ENCODE measurements around the gene MYH7B. TPM values are rescaled to one million over a fixed set of nuclear protein-coding genes. Genes with fewer than 3 reads are reported as not detected.

Gene MYH7B
- polyA plus RNA-seq, 1 experiment = 0.01 TPM

DNA sequence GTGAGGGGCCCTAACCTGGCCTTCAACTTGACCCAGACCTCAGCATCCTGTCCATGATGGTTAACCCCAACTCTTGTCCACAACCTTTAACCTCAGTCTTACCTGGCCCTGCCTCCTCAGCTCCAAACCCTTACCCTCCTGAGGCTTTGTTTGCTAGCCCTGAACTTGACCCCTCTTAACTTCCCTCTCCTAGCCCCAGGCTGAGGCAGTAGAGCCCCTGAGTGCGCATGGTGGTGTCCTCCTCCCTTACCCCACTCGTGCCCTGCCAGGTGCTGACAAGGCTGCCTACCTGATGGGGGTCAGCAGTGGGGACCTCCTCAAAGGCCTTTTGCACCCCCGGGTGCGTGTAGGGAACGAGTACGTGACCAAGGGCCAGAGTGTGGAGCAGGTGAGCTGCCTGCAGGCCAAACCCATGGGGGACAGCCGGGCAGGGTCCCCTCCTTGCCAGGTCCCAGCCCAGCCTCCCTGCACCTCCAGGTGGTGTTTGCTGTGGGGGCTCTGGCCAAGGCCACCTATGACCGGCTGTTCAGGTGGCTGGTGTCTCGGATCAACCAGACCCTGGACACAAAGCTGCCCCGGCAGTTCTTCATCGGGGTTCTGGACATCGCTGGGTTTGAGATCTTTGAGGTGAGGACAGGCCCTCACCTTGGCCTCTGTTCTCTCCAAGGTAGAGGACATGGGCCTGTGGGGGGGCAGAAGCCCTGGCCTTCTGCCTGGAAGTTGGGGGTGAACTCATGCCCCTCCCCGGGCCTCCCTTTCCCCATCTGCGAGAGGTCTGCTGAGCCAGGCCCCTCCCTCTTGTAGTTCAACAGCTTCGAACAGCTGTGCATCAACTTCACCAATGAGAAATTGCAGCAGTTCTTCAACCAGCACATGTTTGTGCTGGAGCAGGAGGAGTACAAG, 31.9 kb downstream of the MYH7B start:
- Histone ChIP-seq H3K4me3 (ENCODE audit: low read depth, low read length) (no peak overlapping the region), H3K36me3 (ENCODE audit: control insufficient read depth, insufficient read depth, low read length) (no peaks in the 10 kb centered on the region), H3K27me3 (ENCODE audit: control insufficient read depth, insufficient read depth, low read length) (peaks cover 6% of the 10 kb centered on the region)
- no peak for DNase-seq (ENCODE audit: low read depth)
- ChIA-PET POLR2A (no interaction called here), CTCF (interaction anchor here (0.6 to 2.7 kb wide), 7 partner anchors 9 to 115 kb away, joined by 3 to 14 read pairs (median 5); partner anchors contain the start of genes ACSS2 and GGT7)
- TF ChIP-seq, protein P1, sequence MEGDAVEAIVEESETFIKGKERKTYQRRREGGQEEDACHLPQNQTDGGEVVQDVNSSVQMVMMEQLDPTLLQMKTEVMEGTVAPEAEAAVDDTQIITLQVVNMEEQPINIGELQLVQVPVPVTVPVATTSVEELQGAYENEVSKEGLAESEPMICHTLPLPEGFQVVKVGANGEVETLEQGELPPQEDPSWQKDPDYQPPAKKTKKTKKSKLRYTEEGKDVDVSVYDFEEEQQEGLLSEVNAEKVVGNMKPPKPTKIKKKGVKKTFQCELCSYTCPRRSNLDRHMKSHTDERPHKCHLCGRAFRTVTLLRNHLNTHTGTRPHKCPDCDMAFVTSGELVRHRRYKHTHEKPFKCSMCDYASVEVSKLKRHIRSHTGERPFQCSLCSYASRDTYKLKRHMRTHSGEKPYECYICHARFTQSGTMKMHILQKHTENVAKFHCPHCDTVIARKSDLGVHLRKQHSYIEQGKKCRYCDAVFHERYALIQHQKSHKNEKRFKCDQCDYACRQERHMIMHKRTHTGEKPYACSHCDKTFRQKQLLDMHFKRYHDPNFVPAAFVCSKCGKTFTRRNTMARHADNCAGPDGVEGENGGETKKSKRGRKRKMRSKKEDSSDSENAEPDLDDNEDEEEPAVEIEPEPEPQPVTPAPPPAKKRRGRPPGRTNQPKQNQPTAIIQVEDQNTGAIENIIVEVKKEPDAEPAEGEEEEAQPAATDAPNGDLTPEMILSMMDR (IDR thresholded peaks at IDR 0.05; ENCODE audit: insufficient read depth, low read depth, low read length) = no peak

DNA sequence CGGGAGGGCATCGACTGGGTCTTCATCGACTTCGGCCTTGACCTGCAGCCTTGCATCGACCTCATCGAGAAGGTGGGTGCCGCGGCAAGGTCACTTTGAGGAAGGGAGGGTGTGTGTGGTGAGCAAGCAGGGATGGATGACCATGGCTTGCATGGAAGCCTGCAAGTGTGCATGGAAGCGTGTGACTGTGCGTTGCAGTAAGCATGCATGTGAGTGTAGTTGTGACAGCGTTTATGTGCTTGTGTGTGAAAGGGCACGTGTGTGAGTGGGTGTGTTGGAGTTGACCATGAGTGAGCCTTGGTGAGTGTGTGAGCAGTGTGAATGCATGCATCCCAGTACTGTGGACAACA, 32.5 kb downstream of the MYH7B start:
- CTCF ChIA-PET = interaction anchor here (1.0 to 1.4 kb wide), 4 partner anchors 10 to 115 kb away, joined by 5 to 7 read pairs (median 6); partner anchors contain the start of gene GGT7
- no peaks in the 10 kb centered on the region for H3K36me3 ChIP-seq (ENCODE audit: control insufficient read depth, insufficient read depth, low read length)
- TF ChIP-seq, protein P1 (IDR thresholded peaks at IDR 0.05; ENCODE audit: insufficient read depth, low read depth, low read length) = no peak
- no peak overlapping the region for H3K4me3 ChIP-seq (ENCODE audit: low read depth, low read length)
- DNase-seq (ENCODE audit: low read depth) = no peak
- H3K27me3 ChIP-seq (ENCODE audit: control insufficient read depth, insufficient read depth, low read length) = peaks cover 6% of the 10 kb centered on the region
- POLR2A ChIA-PET = no interaction called here

DNA sequence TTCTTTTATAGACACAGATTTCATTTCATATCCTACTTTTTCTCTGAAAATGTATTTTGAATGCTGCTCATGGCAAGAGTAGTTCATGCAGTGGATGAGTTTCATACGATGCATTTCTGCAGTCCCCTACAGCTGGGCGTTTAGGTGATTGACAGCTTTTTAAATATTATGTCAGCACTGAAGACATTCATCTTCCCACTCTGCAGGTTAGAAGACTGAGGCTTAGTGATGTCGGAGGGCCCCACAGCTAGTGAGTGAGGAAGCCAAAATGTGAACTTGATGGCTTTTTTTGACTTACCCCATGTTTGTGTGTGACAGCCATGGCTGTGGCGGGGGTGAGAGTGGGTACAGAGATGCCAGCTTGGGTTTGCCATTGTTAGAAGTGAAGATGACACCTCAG, 33.5 kb downstream of the MYH7B start:
- TF ChIP-seq, protein P1 (IDR thresholded peaks at IDR 0.05; ENCODE audit: insufficient read depth, low read depth, low read length) = no peak
- peaks cover 3% of the 10 kb centered on the region; the same call in 1 of the 2 replicates for H3K36me3 ChIP-seq (ENCODE audit: control insufficient read depth, insufficient read depth, low read length)
- CTCF ChIA-PET = interaction anchor here (1.1 to 1.4 kb wide), 4 partner anchors 9 to 115 kb away, joined by 4 to 7 read pairs (median 6); no protein-coding TSS in a partner anchor
- POLR2A ChIA-PET = no interaction called here
- no peak for DNase-seq (ENCODE audit: low read depth)
- H3K4me3 ChIP-seq (ENCODE audit: low read depth, low read length) = no peak overlapping the region
- H3K27me3 ChIP-seq (ENCODE audit: control insufficient read depth, insufficient read depth, low read length) = peaks cover 4% of the 10 kb centered on the region

DNA sequence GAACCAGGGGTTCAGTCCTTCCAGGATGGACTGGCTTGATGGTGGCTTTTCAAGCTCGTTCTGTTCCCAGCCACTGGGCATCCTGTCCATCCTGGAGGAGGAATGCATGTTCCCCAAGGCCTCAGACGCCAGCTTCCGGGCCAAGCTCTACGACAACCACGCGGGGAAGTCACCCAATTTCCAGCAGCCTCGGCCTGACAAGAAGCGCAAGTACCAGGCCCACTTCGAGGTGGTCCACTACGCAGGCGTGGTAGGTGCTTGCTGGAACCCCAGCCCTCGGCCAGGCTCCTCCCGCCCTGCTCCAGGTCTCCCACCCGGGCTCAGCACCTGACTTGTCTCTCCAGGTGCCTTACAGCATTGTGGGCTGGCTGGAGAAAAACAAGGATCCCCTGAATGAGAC, 34.0 kb downstream of the MYH7B start:
- H3K4me3 ChIP-seq (ENCODE audit: low read depth, low read length) = no peak overlapping the region
- DNase-seq (ENCODE audit: low read depth) = no peak
- ChIA-PET POLR2A (no interaction called here), CTCF (interaction anchor here (1.1 to 1.4 kb wide), 2 partner anchors 8 to 12 kb away, joined by 4 to 7 read pairs; no protein-coding TSS in a partner anchor)
- H3K36me3 ChIP-seq (ENCODE audit: control insufficient read depth, insufficient read depth, low read length) = peaks cover 3% of the 10 kb centered on the region; the same call in 1 of the 2 replicates
- TF ChIP-seq, protein P1 (IDR thresholded peaks at IDR 0.05; ENCODE audit: insufficient read depth, low read depth, low read length) = no peak
- peaks cover 2% of the 10 kb centered on the region; the same call in 1 of the 2 replicates for H3K27me3 ChIP-seq (ENCODE audit: control insufficient read depth, insufficient read depth, low read length)

DNA sequence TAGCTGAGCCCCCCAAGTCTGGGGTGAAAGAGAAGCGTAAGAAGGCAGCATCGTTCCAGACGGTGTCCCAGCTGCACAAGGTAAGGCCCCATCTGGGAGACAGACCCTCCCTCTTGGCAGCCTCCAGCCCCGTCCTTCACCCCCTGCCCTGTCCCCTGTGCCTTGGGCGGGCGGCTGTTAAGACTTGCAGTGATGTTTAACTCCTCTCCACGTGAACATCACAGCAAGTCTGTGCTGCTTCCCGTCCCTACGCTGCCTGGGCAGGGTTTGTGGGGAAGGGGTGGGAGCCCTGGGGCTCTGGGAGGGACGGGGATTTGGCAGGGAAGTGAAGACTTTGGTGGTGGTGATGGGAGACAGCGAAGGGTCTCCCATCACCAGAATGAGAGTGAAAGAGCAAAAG, 34.6 kb downstream of the MYH7B start:
- TF ChIP-seq, protein P1 (IDR thresholded peaks at IDR 0.05; ENCODE audit: insufficient read depth, low read depth, low read length) = no peak
- CTCF ChIA-PET = no interaction called here
- no peak for DNase-seq (ENCODE audit: low read depth)

More for the DNA sequence above, 34.6 kb downstream of the MYH7B start:
- peaks cover 2% of the 10 kb centered on the region; the same call in 1 of the 2 replicates for H3K27me3 ChIP-seq (ENCODE audit: control insufficient read depth, insufficient read depth, low read length)
- H3K4me3 ChIP-seq (ENCODE audit: low read depth, low read length) = no peak overlapping the region
- POLR2A ChIA-PET = no interaction called here
- peaks cover 3% of the 10 kb centered on the region; the same call in 1 of the 2 replicates for H3K36me3 ChIP-seq (ENCODE audit: control insufficient read depth, insufficient read depth, low read length)
